Heart left ventricle (tissue), 13 donors: ENCODE data around the gene MRPL53.

Experiments used
- POLR2A ChIP-seq, 2 donors: fragments of 450-650 bp; IDR thresholded peaks; one replicate each; pipeline ENCODE4 v1.6.1; 2017; ENCODE audit warnings: antibody characterized with exemption in 2 of 2, mild to moderate bottlenecking in 2 of 2, moderate library complexity in 2 of 2
- TF ChIP-seq, protein P1 (sequence below), 12 donors: fragments of 200-600 bp; sonication (generic) in 4 of 12; IDR thresholded peaks; one replicate each; pipeline versions ENCODE4 v1.5.0 to v1.8.0; 2018 to 2022; ENCODE audit warnings: antibody characterized with exemption in 12 of 12, mild to moderate bottlenecking in 5 of 12
- donor health status: ischemic (EF 13 %, LVEDD 7.1; RV severe dilation, severe dysfunction).
- donor health status: DM: no; HTN: yes; CAD: no.
- donor health status: DM: no; HTN: no; CAD: no.
- donor health status: ischemic (EF 25% LVEDD 6.9; RV normal size, moderate dysfunction).
- donor health status: ischemic (EF 25% LVEDD 5.7; RV mildly dilated, moderate dysfunction).
- donor health status: ischemic (EF 35%, LVEDD 5.7; RV mildly dilated, moderate dysfunction).
- donor health status: nonischemic (EF 11% LVEDD 7.7; RV severe dilation, severe dysfunction).
- donor health status: DM: yes; HTN: yes; CAD: no.
- donor health status: PGD.
- donor health status: ischemic (EF 29% LVEDD 5.4; RV normal size, mild dysfunction).
- donor health status: nonischemic (EF 23%, LVEDD 6.1; RV moderate dilation, normal function).

DNA sequence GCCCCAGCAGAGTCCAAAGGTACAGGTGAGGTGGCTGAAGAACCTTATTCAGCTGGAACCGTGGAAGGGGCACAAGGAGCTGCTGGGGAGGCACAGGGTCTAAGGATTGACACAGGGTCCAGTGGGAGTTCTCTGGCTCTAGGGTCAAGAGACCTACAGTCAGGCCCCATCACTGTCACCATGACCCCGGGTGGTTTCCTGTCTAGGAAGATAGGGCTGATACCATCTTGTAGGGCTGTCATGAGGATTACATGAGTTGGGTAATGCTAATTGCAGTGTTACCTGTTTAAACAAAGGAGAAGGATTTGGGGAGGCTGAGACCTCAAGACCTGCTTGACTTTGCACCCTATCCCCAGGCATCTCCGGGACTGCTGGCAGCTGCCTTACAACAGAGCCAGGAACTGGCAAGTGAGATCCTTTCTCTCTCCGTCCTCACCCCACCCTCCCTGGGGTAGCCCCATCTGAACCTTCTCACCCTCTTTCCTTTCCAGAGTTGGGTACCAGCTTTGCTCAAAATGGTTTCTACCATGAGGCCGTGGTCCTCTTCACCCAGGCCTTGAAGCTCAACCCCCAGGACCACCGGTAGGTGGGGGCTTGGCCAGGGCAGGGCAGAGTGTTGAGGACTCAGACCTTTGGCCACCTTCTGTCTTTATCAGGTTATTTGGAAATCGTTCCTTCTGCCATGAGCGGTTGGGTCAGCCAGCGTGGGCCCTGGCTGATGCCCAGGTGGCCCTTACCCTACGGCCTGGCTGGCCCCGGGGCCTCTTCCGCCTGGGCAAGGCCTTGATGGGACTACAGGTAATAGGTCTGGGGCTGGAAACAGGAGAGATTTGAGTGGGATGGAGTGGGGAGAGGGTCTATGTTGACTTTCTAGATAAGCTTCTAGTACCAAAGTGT lies 19.4 kb upstream of the MRPL53 start:
- TF ChIP-seq, protein P1, sequence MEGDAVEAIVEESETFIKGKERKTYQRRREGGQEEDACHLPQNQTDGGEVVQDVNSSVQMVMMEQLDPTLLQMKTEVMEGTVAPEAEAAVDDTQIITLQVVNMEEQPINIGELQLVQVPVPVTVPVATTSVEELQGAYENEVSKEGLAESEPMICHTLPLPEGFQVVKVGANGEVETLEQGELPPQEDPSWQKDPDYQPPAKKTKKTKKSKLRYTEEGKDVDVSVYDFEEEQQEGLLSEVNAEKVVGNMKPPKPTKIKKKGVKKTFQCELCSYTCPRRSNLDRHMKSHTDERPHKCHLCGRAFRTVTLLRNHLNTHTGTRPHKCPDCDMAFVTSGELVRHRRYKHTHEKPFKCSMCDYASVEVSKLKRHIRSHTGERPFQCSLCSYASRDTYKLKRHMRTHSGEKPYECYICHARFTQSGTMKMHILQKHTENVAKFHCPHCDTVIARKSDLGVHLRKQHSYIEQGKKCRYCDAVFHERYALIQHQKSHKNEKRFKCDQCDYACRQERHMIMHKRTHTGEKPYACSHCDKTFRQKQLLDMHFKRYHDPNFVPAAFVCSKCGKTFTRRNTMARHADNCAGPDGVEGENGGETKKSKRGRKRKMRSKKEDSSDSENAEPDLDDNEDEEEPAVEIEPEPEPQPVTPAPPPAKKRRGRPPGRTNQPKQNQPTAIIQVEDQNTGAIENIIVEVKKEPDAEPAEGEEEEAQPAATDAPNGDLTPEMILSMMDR (IDR thresholded peaks at IDR 0.05): no peak
- no peak for TF ChIP-seq POLR2A (IDR thresholded peaks at IDR 0.05)
